A549 treated with RU486 at 1 μM for 4 hours (cell line): Measurements from ENCODE around the gene FAM237A. TPM values are rescaled to one million over a fixed set of nuclear protein-coding genes. Genes with fewer than 3 reads are reported as not detected.

Source experiments
- total RNA-seq: library from RNA; stranded (reverse); fragments of 200-300 nt; extraction: Qiagen RNA extraction; gene quantifications from 5 replicates; pipeline ENCODE4 v1.2.3, GENCODE V29; 2022; ENCODE audit warnings: low read depth

Gene FAM237A
- total RNA-seq: not detected in 5 replicates

GRCh38 chr2:206642075-206643025 is at the start of gene FAM237A:
FAM237A (plus strand) TSS chr2:206642487; CDS start chr2:206644237, 1,750 bp downstream.

Other genes with a start within 250 kb of the FAM237A start
- gene ADAM23, start 199.0 kb upstream of the FAM237A start, total RNA-seq: 8.5 to 11.2 TPM (median 9.6 TPM) in 5 replicates
- gene DYTN, start 75.9 kb downstream of the FAM237A start, total RNA-seq: not detected in 5 replicates
- gene MDH1B, start 122.8 kb downstream of the FAM237A start, total RNA-seq: 1.1 to 3.0 TPM (median 1.2 TPM) in 5 replicates
- gene FASTKD2, start 123.1 kb downstream of the FAM237A start, total RNA-seq: 17.6 to 39.4 TPM (median 35.7 TPM) in 5 replicates